ENCODE data around the gene NAMPT.

The NAMPT gene

DNA sequence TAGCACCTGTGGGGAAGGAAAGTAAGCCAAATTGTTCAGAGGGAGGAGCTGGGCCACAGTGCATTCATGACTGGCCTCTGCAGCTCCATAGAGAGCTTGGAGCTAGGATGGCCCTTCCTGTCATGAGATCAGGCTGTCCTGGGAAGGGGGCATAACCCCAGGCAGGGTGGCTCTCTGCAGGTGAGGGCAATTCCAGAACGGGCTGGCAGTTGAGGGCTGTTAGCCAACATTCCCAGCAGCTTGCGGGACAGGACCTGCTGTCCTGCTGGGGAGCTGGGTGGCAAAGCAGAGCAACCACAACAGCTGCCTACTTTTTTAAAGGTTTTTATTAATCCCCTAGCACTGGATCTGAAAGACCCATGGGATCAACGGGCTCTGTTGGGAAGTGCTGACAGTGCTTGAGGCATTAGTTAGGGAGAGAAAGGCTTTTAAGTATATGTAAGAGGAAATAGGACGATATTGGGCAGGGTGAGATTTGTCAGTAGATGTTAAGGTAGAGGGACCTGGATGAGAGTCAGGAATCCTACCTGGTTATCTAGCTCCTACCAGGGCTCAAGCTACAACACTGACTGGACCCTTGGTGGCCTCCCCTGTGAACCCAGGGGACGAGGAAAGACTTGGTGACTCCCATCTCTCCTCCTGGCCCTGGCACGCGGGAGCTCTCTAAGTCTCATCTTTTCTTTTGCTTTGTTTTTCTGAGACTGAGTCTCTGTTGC lies 77.8 kb downstream of the NAMPT start:
- Mint-ChIP-seq H3K4me3 (no peak overlapping the region), H3K36me3 (no peaks in the 10 kb centered on the region), H3K9me3 (peaks cover 2% of the 10 kb centered on the region), H3K4me1 (no peaks in the 10 kb centered on the region), H3K27ac (no peak overlapping the region)
- ATAC-seq (no peak), DNase-seq (ENCODE audit: low spot score in 2 of 2) (no peak)

DNA sequence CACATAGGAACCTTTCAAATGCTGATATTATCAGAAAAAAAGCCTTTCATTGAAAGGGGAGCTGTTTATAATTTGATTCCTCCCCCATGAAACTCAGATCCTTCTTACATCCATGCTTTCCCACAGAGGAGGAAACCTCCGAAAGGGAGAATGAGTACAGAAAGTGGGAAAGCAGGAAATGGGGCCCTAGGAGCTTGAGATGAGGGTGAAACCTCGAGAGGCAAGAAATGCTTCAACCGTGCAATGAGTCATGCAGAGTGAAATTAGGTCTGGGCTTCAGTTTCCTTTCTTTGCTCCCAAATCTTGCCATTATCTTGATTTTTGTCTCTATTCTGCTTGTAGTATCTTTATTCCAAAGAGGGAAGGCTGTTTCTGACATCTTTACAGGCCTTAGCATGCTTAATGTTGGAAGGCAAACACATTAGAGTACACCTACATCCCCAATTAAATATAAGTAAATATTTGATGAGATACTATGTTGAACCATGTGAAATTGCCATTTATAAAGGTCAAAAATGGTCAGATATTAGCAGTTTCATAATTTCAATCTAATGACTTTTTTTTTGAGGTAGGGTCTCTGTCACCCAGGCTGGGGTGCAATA lies 79.1 kb downstream of the NAMPT start:
- H3K4me3 Mint-ChIP-seq: no peak overlapping the region
- no peak overlapping the region for H3K27ac Mint-ChIP-seq
- no peaks in the 10 kb centered on the region for H3K36me3 Mint-ChIP-seq
- H3K4me1 Mint-ChIP-seq: no peaks in the 10 kb centered on the region
- ATAC-seq: peak; percentile 55
- no peak for DNase-seq (ENCODE audit: low spot score in 2 of 2)
- H3K9me3 Mint-ChIP-seq: peaks cover 2% of the 10 kb centered on the region

DNA sequence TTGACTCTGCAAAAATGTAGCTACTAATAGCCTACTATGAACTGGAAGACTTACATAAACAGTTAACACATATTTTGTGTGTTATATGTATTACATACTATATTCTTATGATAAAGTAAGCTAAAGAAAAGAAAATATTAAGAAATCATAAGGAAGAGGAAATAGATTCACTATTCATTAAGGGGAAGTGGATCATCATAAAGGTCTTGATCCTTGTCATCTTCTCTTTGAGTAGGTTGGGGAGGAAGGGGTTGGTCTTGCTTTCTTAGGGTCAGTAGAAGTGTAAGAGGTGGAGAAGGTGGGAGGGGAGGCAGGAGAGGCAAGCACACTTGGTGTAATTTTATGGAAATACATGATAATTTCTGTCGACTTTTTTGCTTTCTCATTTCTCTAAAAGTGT lies 81.3 kb downstream of the NAMPT start:
- no peak for ATAC-seq

DNA sequence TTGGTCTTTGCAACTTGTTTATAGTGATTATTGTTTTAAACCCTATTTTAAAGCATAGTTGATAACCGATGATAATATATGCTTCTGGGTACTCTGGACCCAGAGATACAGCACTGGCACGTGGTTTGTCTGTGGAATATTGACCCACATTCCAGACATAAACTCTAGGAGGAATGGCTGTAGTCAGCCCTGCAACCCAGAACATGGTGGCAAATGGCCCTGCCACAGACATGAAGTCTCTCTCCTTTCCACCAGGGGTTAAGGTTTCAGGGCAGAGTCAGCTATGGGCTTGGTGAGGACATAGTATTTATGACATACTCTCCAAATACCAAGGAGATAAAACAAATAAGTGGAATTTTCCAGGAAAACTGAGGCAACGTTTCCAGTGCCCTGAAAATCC lies 83.6 kb downstream of the NAMPT start:
- Mint-ChIP-seq H3K4me1 (no peaks in the 10 kb centered on the region), H3K27ac (no peak overlapping the region), H3K4me3 (no peak overlapping the region), H3K9me3 (no peaks in the 10 kb centered on the region), H3K36me3 (no peaks in the 10 kb centered on the region)
- DNase-seq (ENCODE audit: low spot score in 2 of 2) (no peak), ATAC-seq (no peak)

More for the DNA sequence above, 81.3 kb downstream of the NAMPT start:
- Mint-ChIP-seq H3K4me1 (no peaks in the 10 kb centered on the region), H3K36me3 (no peaks in the 10 kb centered on the region), H3K4me3 (no peak overlapping the region), H3K27ac (no peak overlapping the region), H3K9me3 (no peaks in the 10 kb centered on the region)
- DNase-seq (ENCODE audit: low spot score in 2 of 2): no peak

DNA sequence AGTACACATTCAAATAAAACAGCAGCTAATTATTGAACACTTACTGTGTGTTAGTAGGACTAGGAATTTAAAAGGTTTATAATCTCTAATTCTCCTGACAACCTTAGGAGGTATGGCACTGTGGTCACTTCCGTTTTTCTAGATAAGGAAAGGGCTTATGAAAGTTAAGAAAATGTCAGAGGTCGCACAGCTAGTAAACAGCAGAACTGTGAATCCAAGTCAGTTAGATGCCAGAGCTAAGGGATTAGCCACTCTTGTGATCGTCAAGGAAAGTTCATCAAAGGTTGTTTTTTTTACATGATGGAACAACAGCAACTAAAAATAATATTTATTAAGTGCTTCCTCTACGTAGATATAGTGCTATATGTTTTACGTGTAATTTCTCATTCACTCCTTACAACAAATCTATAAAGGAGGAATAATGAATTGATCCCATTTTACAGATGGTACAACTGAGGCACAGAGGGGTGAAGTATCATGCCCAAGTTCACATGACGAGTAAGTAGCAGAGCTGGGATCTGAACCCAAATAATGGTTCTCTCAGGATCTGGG lies 84.9 kb downstream of the NAMPT start:
- Mint-ChIP-seq H3K9me3 (no peaks in the 10 kb centered on the region), H3K36me3 (no peaks in the 10 kb centered on the region), H3K4me1 (no peaks in the 10 kb centered on the region), H3K27ac (no peak overlapping the region), H3K4me3 (no peak overlapping the region)
- DNase-seq (ENCODE audit: low spot score in 2 of 2) (no peak), ATAC-seq (no peak)

DNA sequence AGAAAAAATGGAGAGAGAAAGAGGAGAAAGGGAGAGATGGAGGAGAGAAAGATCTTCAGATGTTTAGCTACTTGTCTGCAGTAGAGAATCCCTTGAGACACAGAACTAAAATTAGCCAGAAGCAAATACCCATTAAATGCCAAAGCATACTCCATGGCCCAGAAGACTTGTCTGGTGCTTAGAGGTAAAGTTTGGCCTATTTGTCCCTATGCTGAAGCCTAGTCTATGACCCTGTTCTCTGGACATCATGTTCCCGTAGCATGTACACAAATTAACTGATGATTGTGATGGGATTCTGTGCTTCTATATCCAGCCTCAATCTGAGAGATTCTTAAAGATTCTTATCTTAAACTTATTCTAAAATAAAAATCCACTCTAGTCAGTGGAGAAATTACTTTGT lies 85.8 kb downstream of the NAMPT start:
- no peak overlapping the region for H3K27ac Mint-ChIP-seq
- no peaks in the 10 kb centered on the region for H3K36me3 Mint-ChIP-seq
- DNase-seq (ENCODE audit: low spot score in 2 of 2) (no peak), ATAC-seq (no peak)
- H3K4me3 Mint-ChIP-seq: no peak overlapping the region
- no peaks in the 10 kb centered on the region for H3K4me1 Mint-ChIP-seq
- H3K9me3 Mint-ChIP-seq: no peaks in the 10 kb centered on the region
